ENCODE measurements around the gene NCR2. TPM values are rescaled to one million over a fixed set of nuclear protein-coding genes. Genes with fewer than 3 reads are reported as not detected.

NCR2 gene
- total RNA-seq, 1 experiment from 2014 or later: not detected

GRCh38 chr6:41334482-41335040, 847 bp upstream of the NCR2 start:
- DNase-seq (ENCODE audit: low spot score) (no peak), ATAC-seq (peak; percentile 36; the same call in 1 of the 2 replicates)
- ChIA-PET POLR2A (no interaction called here), CTCF (interaction anchor here (0.5 to 4.1 kb wide), 14 partner anchors 13 to 234 kb away, joined by 3 to 14 read pairs (median 4); partner anchors contain the start of gene TREML4)
- Mint-ChIP-seq H3K27me3 (ENCODE audit: low read depth) (peaks cover 7% of the 10 kb centered on the region; the same call in 1 of the 2 replicates), H3K4me3 (no peak overlapping the region), H3K36me3 (no peaks in the 10 kb centered on the region), H3K9me3 (no peaks in the 10 kb centered on the region), H3K27ac (no peak overlapping the region), H3K4me1 (0 out of 2 replicates have a peak, but pooled peaks cover 3% of the 10 kb centered on the region)
- no peak for TF ChIP-seq EMX1 (CRISPR knock-in tag; IDR thresholded peaks at IDR 0.05)
- no peak for TF ChIP-seq ZBTB21 (CRISPR knock-in tag; IDR thresholded peaks at IDR 0.05; ENCODE audit: borderline replicate concordance)
- TF ChIP-seq ZSCAN18 (CRISPR knock-in tag; IDR thresholded peaks at IDR 0.05): no peak
- TF ChIP-seq NR1H2 (CRISPR knock-in tag; IDR thresholded peaks at IDR 0.05): no peak
- no peak for TF ChIP-seq CTCF (IDR thresholded peaks at IDR 0.05)

- H3K27ac Mint-ChIP-seq: no peak overlapping the region
- 0 out of 2 replicates have a peak, but pooled peaks cover 3% of the 10 kb centered on the region for H3K4me1 Mint-ChIP-seq
- H3K36me3 Mint-ChIP-seq: no peaks in the 10 kb centered on the region
- CTCF ChIA-PET: interaction anchor here (1.6 to 4.1 kb wide), 3 partner anchors 15 to 235 kb away, joined by 4 to 14 read pairs (median 8); no protein-coding TSS in a partner anchor
- TF ChIP-seq SMAD4 (CRISPR knock-in tag; IDR thresholded peaks at IDR 0.05) (no peak), ZBTB21 (CRISPR knock-in tag; IDR thresholded peaks at IDR 0.05; ENCODE audit: borderline replicate concordance) (no peak), ZNF317 (CRISPR knock-in tag; IDR thresholded peaks at IDR 0.05; ENCODE audit: borderline replicate concordance, low read depth) (no peak), JAZF1 (CRISPR knock-in tag; IDR thresholded peaks at IDR 0.05) (no peak), MAX (CRISPR knock-in tag; IDR thresholded peaks at IDR 0.05) (no peak), ESRRA (CRISPR knock-in tag; IDR thresholded peaks at IDR 0.05; ENCODE audit: borderline replicate concordance) (no peak)
- no peak for DNase-seq (ENCODE audit: low spot score)
- peaks cover 9% of the 10 kb centered on the region; the same call in 1 of the 2 replicates for H3K27me3 Mint-ChIP-seq (ENCODE audit: low read depth)
- no peak for ATAC-seq
- POLR2A ChIA-PET: no interaction called here
- no peaks in the 10 kb centered on the region for H3K9me3 Mint-ChIP-seq
- H3K4me3 Mint-ChIP-seq: no peak overlapping the region
Measured at GRCh38 chr6:41335943-41336342, 535 bp downstream of the NCR2 start.

- POLR2A ChIA-PET: no interaction called here
- ATAC-seq (no peak), DNase-seq (ENCODE audit: low spot score) (no peak)
- Mint-ChIP-seq H3K36me3 (no peaks in the 10 kb centered on the region), H3K27ac (no peak overlapping the region), H3K4me3 (no peak overlapping the region), H3K4me1 (0 out of 2 replicates have a peak, but pooled peaks cover 3% of the 10 kb centered on the region), H3K9me3 (no peaks in the 10 kb centered on the region), H3K27me3 (ENCODE audit: low read depth) (peaks cover 10% of the 10 kb centered on the region)
- CTCF ChIA-PET: interaction anchor here (1.2 kb wide), 1 partner anchor 145 kb away, joined by 3 read pairs; no protein-coding TSS in a partner anchor
- TF ChIP-seq RELA (CRISPR knock-in tag; IDR thresholded peaks at IDR 0.05; ENCODE audit: borderline replicate concordance) (no peak), GRHL2 (CRISPR knock-in tag; IDR thresholded peaks at IDR 0.05; ENCODE audit: insufficient replicate concordance, severe bottlenecking) (no peak), ZNF317 (CRISPR knock-in tag; IDR thresholded peaks at IDR 0.05; ENCODE audit: borderline replicate concordance, low read depth) (no peak), TP53 (CRISPR knock-in tag; IDR thresholded peaks at IDR 0.05) (no peak), ELF4 (CRISPR knock-in tag; IDR thresholded peaks at IDR 0.05; ENCODE audit: low read depth) (no peak), NFATC4 (CRISPR knock-in tag; IDR thresholded peaks at IDR 0.05) (no peak), NR1H2 (CRISPR knock-in tag; IDR thresholded peaks at IDR 0.05) (no peak), E2F1 (CRISPR knock-in tag; IDR thresholded peaks at IDR 0.05) (no peak), ZSCAN18 (CRISPR knock-in tag; IDR thresholded peaks at IDR 0.05) (no peak), NFYB (CRISPR knock-in tag; conservative IDR thresholded peaks at IDR 0.05; ENCODE audit: low read depth) (no peak), ZBTB21 (CRISPR knock-in tag; IDR thresholded peaks at IDR 0.05; ENCODE audit: borderline replicate concordance) (no peak), STAT6 (CRISPR knock-in tag; conservative IDR thresholded peaks at IDR 0.05; ENCODE audit: low read depth) (no peak), FOXP1 (CRISPR knock-in tag; IDR thresholded peaks at IDR 0.05; ENCODE audit: borderline replicate concordance) (no peak)
Measured at GRCh38 chr6:41336824-41337223, 1.4 kb downstream of the NCR2 start.

Data from WTC11 (cell line).